HS-5 (cell line): Measurements from ENCODE around the gene CUBN.
"Not testable (repeated sequence)": the region's sequence is repeated elsewhere in the genome, so short reads cannot be mapped to it uniquely, and the experiment has no call there.

Experiments
- DNase-seq: peaks from one replicate; pipeline ENCODE4 v3.0.0-alpha.2; 2012; ENCODE audit warnings: low read depth

CUBN gene

GRCh38 chr10:17141504-17142229 lies 12.1 kb upstream of the CUBN start:
- DNase-seq = no peak

GRCh38 chr10:17140386-17140761 lies 10.8 kb upstream of the CUBN start:
- no peak for DNase-seq

GRCh38 chr10:17138460-17139042 lies 8.9 kb upstream of the CUBN start:
- no peak for DNase-seq

GRCh38 chr10:17134737-17135260 lies 5.2 kb upstream of the CUBN start:
- no peak for DNase-seq

- no peak for DNase-seq
Observed at GRCh38 chr10:17134282-17134681, 4.7 kb upstream of the CUBN start.

GRCh38 chr10:17128261-17128660 lies 1.4 kb downstream of the CUBN start:
- DNase-seq = no peak

- DNase-seq = no peak
Observed at GRCh38 chr10:17126327-17126726, 3.3 kb downstream of the CUBN start.

GRCh38 chr10:17125206-17125893 lies 4.3 kb downstream of the CUBN start:
- no peak for DNase-seq

- no peak for DNase-seq
Observed at GRCh38 chr10:17123961-17124360, 5.7 kb downstream of the CUBN start.

GRCh38 chr10:17122726-17123661 lies 6.6 kb downstream of the CUBN start:
- DNase-seq = no peak

- no peak for DNase-seq
Observed at GRCh38 chr10:17122052-17122451, 7.6 kb downstream of the CUBN start.

GRCh38 chr10:17120694-17121093 lies 8.9 kb downstream of the CUBN start:
- no peak for DNase-seq

GRCh38 chr10:17119845-17120244 lies 9.8 kb downstream of the CUBN start:
- DNase-seq = no peak

GRCh38 chr10:17116193-17116592 lies 13.4 kb downstream of the CUBN start:
- no peak for DNase-seq

GRCh38 chr10:17115683-17116082 lies 13.9 kb downstream of the CUBN start:
- DNase-seq = peak; percentile 30

- DNase-seq = not testable (repeated sequence)
Observed at GRCh38 chr10:17114878-17115444, 14.7 kb downstream of the CUBN start.

- DNase-seq = no peak
Observed at GRCh38 chr10:17113889-17114540, 15.6 kb downstream of the CUBN start.

GRCh38 chr10:17113346-17113745 lies 16.3 kb downstream of the CUBN start:
- DNase-seq = no peak

- no peak for DNase-seq
Observed at GRCh38 chr10:17112566-17112965, 17.0 kb downstream of the CUBN start.

- peak; percentile 36 for DNase-seq
Observed at GRCh38 chr10:17109475-17110207, 20.0 kb downstream of the CUBN start.
